NCI-H1436 (cell line): ENCODE measurements around the gene AOAH.

Experiments
- DNase-seq: peaks from one replicate; lab custom pipeline; 2025; lab: John Stamatoyannopoulos, UW

AOAH gene

GRCh38 chr7:36546331-36546730, 178.0 kb downstream of the AOAH start:
- DNase-seq = no peak

- no peak for DNase-seq
Observed at GRCh38 chr7:36545291-36545690, 179.0 kb downstream of the AOAH start.

GRCh38 chr7:36538126-36538525, 186.2 kb downstream of the AOAH start:
- DNase-seq = no peak

GRCh38 chr7:36535866-36536664, 188.2 kb downstream of the AOAH start:
- DNase-seq = no peak

- no peak for DNase-seq
Observed at GRCh38 chr7:36533717-36534116, 190.6 kb downstream of the AOAH start.

- DNase-seq = no peak
Observed at GRCh38 chr7:36532981-36533499, 191.3 kb downstream of the AOAH start.

GRCh38 chr7:36531951-36532350, 192.3 kb downstream of the AOAH start:
- no peak for DNase-seq

- no peak for DNase-seq
Observed at GRCh38 chr7:36530456-36530855, 193.8 kb downstream of the AOAH start.

GRCh38 chr7:36527549-36527913, 196.8 kb downstream of the AOAH start:
- DNase-seq = no peak

GRCh38 chr7:36526863-36527548, 197.3 kb downstream of the AOAH start:
- DNase-seq = no peak

GRCh38 chr7:36523371-36524101, 200.8 kb downstream of the AOAH start:
- DNase-seq = no peak

- no peak for DNase-seq
Observed at GRCh38 chr7:36522453-36523007, 201.8 kb downstream of the AOAH start.

GRCh38 chr7:36521911-36522310, 202.4 kb downstream of the AOAH start:
- DNase-seq = no peak

GRCh38 chr7:36521133-36521532, 203.2 kb downstream of the AOAH start:
- no peak for DNase-seq

GRCh38 chr7:36515847-36516246, 208.4 kb downstream of the AOAH start:
- no peak for DNase-seq

- DNase-seq = no peak
Observed at GRCh38 chr7:36514289-36515243, 209.7 kb downstream of the AOAH start.

- DNase-seq = no peak
Observed at GRCh38 chr7:36513393-36513792, 210.9 kb downstream of the AOAH start.

- no peak for DNase-seq
Observed at GRCh38 chr7:36512616-36513015, 211.7 kb downstream of the AOAH start.

- no peak for DNase-seq
Observed at GRCh38 chr7:36509962-36510361, 214.3 kb downstream of the AOAH start.

GRCh38 chr7:36507475-36508440, 216.5 kb downstream of the AOAH start:
- DNase-seq = no peak
